HG03159 (cell line): Measurements from ENCODE around the gene KIF6.
"Not testable (repeated sequence)": the region's sequence is repeated elsewhere in the genome, so short reads cannot be mapped to it uniquely, and the experiment has no call there.

Experiments
- ATAC-seq: cut with Tn5 transposase; IDR thresholded peaks from one replicate; pipeline ENCODE4 v1.9.1; 2021; ENCODE audit warnings: mild to moderate bottlenecking, moderate library complexity; ENCODE audit not compliant: unreplicated experiment

KIF6 gene

GRCh38 chr6:39555136-39555535, 170.1 kb downstream of the KIF6 start:
- ATAC-seq = no peak

GRCh38 chr6:39553860-39554802, 171.1 kb downstream of the KIF6 start:
- no peak for ATAC-seq

GRCh38 chr6:39553029-39553428, 172.2 kb downstream of the KIF6 start:
- no peak for ATAC-seq

- ATAC-seq = no peak
Measured at GRCh38 chr6:39550191-39550590, 175.0 kb downstream of the KIF6 start.

- no peak for ATAC-seq
Measured at GRCh38 chr6:39546731-39547130, 178.5 kb downstream of the KIF6 start.

GRCh38 chr6:39543950-39544349, 181.3 kb downstream of the KIF6 start:
- ATAC-seq = no peak

GRCh38 chr6:39543095-39543494, 182.1 kb downstream of the KIF6 start:
- no peak for ATAC-seq

- ATAC-seq = no peak
Measured at GRCh38 chr6:39540454-39540853, 184.8 kb downstream of the KIF6 start.

- peak; percentile 98 for ATAC-seq
Measured at GRCh38 chr6:39530201-39530759, 194.9 kb downstream of the KIF6 start.

GRCh38 chr6:39527792-39528564, 197.2 kb downstream of the KIF6 start:
- ATAC-seq = no peak

GRCh38 chr6:39524007-39524406, 201.2 kb downstream of the KIF6 start:
- ATAC-seq = no peak

- no peak for ATAC-seq
Measured at GRCh38 chr6:39521958-39522357, 203.2 kb downstream of the KIF6 start.

- no peak for ATAC-seq
Measured at GRCh38 chr6:39520916-39521315, 204.3 kb downstream of the KIF6 start.

- ATAC-seq = no peak
Measured at GRCh38 chr6:39520411-39520810, 204.8 kb downstream of the KIF6 start.

GRCh38 chr6:39518221-39518620, 207.0 kb downstream of the KIF6 start:
- no peak for ATAC-seq

GRCh38 chr6:39517756-39518155, 207.5 kb downstream of the KIF6 start:
- no peak for ATAC-seq

GRCh38 chr6:39516471-39516870, 208.7 kb downstream of the KIF6 start:
- ATAC-seq = no peak

GRCh38 chr6:39515471-39515870, 209.7 kb downstream of the KIF6 start:
- no peak for ATAC-seq

GRCh38 chr6:39515006-39515405, 210.2 kb downstream of the KIF6 start:
- ATAC-seq = no peak

GRCh38 chr6:39509831-39510230, 215.4 kb downstream of the KIF6 start:
- ATAC-seq = not testable (repeated sequence)

GRCh38 chr6:39508515-39508914, 216.7 kb downstream of the KIF6 start:
- ATAC-seq = no peak
